IMR-90 (cell line): ENCODE measurements around the gene ZSCAN18. TPM values are rescaled to one million over a fixed set of nuclear protein-coding genes. Genes with fewer than 3 reads are reported as not detected.

Source experiments
- ATAC-seq: fragments of 200-7000 bp; cut with Tn5 transposase; 2 replicates; pipeline ENCODE4 v1.9.1; 2020; ENCODE audit warnings: low read depth, mild to moderate bottlenecking, moderate library complexity
- BruUV-seq: library from RNA; stranded (reverse); fragments of 400-500 nt; replicated peaks from 2 replicates; lab custom pipeline; 2021; lab: Mats Ljungman, UMichigan
- CTCF ChIA-PET: fragments of 300-600 bp; formaldehyde crosslinking; extraction: SDS; loops from one replicate; lab custom pipeline; 2021; ENCODE audit warnings: antibody characterized with exemption; lab: Yijun Ruan, JAX
- POLR2A ChIA-PET: fragments of 300-600 bp; sonication (Branson Sonifier 250); formaldehyde crosslinking; loops from one replicate; lab custom pipeline; 2022; ENCODE audit warnings: antibody characterized with exemption; ENCODE audit not compliant: unreplicated experiment; lab: Charles Lee
- DNase-seq: peaks from one replicate; pipeline ENCODE4 v3.0.0; 2013
- H2AFZ ChIP-seq: replicated peaks from 2 replicates; pipeline ENCODE3; 2013; ENCODE audit warnings: low read length, mild to moderate bottlenecking; ENCODE audit not compliant: poor library complexity
- H2AK5ac ChIP-seq: 2 replicates; pipeline ENCODE4 v1.6.1; 2013; ENCODE audit warnings: low read depth, low read length, inconsistent platforms
- H2AK9ac ChIP-seq: replicated peaks from 2 replicates; pipeline ENCODE3; 2013; ENCODE audit warnings: mild to moderate bottlenecking, low read depth, low read length, moderate library complexity; ENCODE audit not compliant: poor library complexity
- H2BK120ac ChIP-seq: 2 replicates; pipeline ENCODE4 v1.6.1; 2013; ENCODE audit warnings: low read depth, low read length, inconsistent platforms
- H2BK15ac ChIP-seq: 3 replicates; pipeline ENCODE4 v1.6.1; 2013; ENCODE audit warnings: low read depth, low read length, inconsistent platforms
- H2BK20ac ChIP-seq: 2 replicates; pipeline ENCODE4 v1.6.1; 2013; ENCODE audit warnings: low read depth, mild to moderate bottlenecking, inconsistent platforms, low read length, moderate library complexity
- H2BK5ac ChIP-seq: 2 replicates; pipeline ENCODE4 v1.6.1; 2013; ENCODE audit warnings: mild to moderate bottlenecking, low read depth, low read length, inconsistent platforms; ENCODE audit not compliant: poor library complexity, severe bottlenecking
- H3K14ac ChIP-seq: replicated peaks from 2 replicates; pipeline ENCODE4 v1.6.1; 2013; ENCODE audit warnings: low read depth, low read length, inconsistent platforms
- H3K18ac ChIP-seq: 2 replicates; pipeline ENCODE4 v1.6.1; 2013; ENCODE audit warnings: low read depth, low read length, control low read depth
- H3K23ac ChIP-seq: 2 replicates; pipeline ENCODE4 v1.6.1; 2013; ENCODE audit warnings: low read depth, low read length, inconsistent platforms
- H3K27ac ChIP-seq: 2 replicates; pipeline ENCODE4 v1.5.1; 2013; ENCODE audit warnings: mild to moderate bottlenecking, control low read depth, low read length; ENCODE audit not compliant: insufficient read depth
- H3K27me3 ChIP-seq: 2 replicates; pipeline ENCODE4 v1.6.1; 2013; ENCODE audit warnings: low read length; ENCODE audit not compliant: control insufficient read depth, insufficient read depth
- H3K36me3 ChIP-seq: 2 replicates; pipeline ENCODE4 v1.6.1; 2013; ENCODE audit warnings: low read length, mixed read lengths; ENCODE audit not compliant: control insufficient read depth, insufficient read depth
- H3K4ac ChIP-seq: 2 replicates; pipeline ENCODE4 v1.6.1; 2013; ENCODE audit warnings: low read depth, low read length, inconsistent platforms
- H3K4me1 ChIP-seq: 2 replicates; pipeline ENCODE4 v1.6.1; 2013; ENCODE audit warnings: low read length, mixed read lengths; ENCODE audit not compliant: control insufficient read depth, insufficient read depth
- H3K4me2 ChIP-seq: 2 replicates; pipeline ENCODE4 v1.6.1; 2013; ENCODE audit warnings: low read depth, mild to moderate bottlenecking, control low read depth, low read length, moderate library complexity
- H3K4me3 ChIP-seq: 2 replicates; pipeline ENCODE4 v1.5.1; 2013; ENCODE audit warnings: low read depth, mild to moderate bottlenecking, control low read depth, low read length, moderate library complexity; ENCODE audit not compliant: insufficient read depth
- H3K56ac ChIP-seq: 2 replicates; pipeline ENCODE4 v1.6.1; 2013; ENCODE audit warnings: low read length, inconsistent platforms; ENCODE audit not compliant: insufficient read depth; ENCODE audit errors: extremely low read depth
- H3K79me1 ChIP-seq, 2 experiments: 2 replicates each; pipeline ENCODE4 v1.6.1; 2013; ENCODE audit warnings: low read length in 2 of 2, inconsistent platforms in 1 of 2, low read depth in 1 of 2
- H3K9ac ChIP-seq: 2 replicates; pipeline ENCODE4 v1.6.1; 2013; ENCODE audit warnings: low read depth, low read length, control low read depth
- H3K9me1 ChIP-seq: 2 replicates; pipeline ENCODE4 v1.6.1; 2013; ENCODE audit warnings: low read length, inconsistent platforms; ENCODE audit not compliant: insufficient read depth
- H3K9me3 ChIP-seq: 2 replicates; pipeline ENCODE4 v1.6.1; 2013; ENCODE audit warnings: low read length; ENCODE audit not compliant: control insufficient read depth, insufficient read depth
- H4K20me1 ChIP-seq: 2 replicates; pipeline ENCODE4 v1.6.1; 2013; ENCODE audit warnings: low read length, inconsistent platforms; ENCODE audit not compliant: insufficient read depth
- H4K5ac ChIP-seq: 2 replicates; pipeline ENCODE4 v1.6.1; 2013; ENCODE audit warnings: mild to moderate bottlenecking, low read depth, low read length, control low read depth
- H4K8ac ChIP-seq, 2 experiments: 2 replicates each; pipeline ENCODE4 v1.6.1; 2013; ENCODE audit warnings: low read depth in 2 of 2, low read length in 2 of 2, control low read depth in 1 of 2, inconsistent platforms in 1 of 2
- H4K91ac ChIP-seq: 2 replicates; pipeline ENCODE4 v1.6.1; 2013; ENCODE audit warnings: low read depth, low read length, inconsistent platforms; ENCODE audit not compliant: insufficient read depth
- BHLHE40 ChIP-seq: fragments of 150-350 bp; IDR thresholded peaks from 2 replicates; pipeline ENCODE4 v1.6.1; 2016; ENCODE audit warnings: mild to moderate bottlenecking, low read depth, low read length
- CHD1 ChIP-seq: IDR thresholded peaks from 2 replicates; pipeline ENCODE4 v1.6.1; 2012; ENCODE audit warnings: low read depth, low read length, improper control_type of control experiment
- ELK1 ChIP-seq: fragments of 150-350 bp; IDR thresholded peaks from 2 replicates; pipeline ENCODE4 v1.6.1; 2016; ENCODE audit warnings: low read depth, mild to moderate bottlenecking, low read length, moderate library complexity, borderline replicate concordance
- FOS ChIP-seq: fragments of 150-350 bp; IDR thresholded peaks from 2 replicates; pipeline ENCODE4 v1.6.1; 2016; ENCODE audit warnings: low read depth, low read length
- MAFK ChIP-seq: IDR thresholded peaks from 2 replicates; pipeline ENCODE4 v1.6.1; 2012; ENCODE audit warnings: low read depth, low read length, improper control_type of control experiment
- MAZ ChIP-seq: IDR thresholded peaks from 2 replicates; pipeline ENCODE4 v1.6.1; 2012; ENCODE audit warnings: low read depth, mild to moderate bottlenecking, low read length, improper control_type of control experiment, moderate library complexity, borderline replicate concordance
- MXI1 ChIP-seq: IDR thresholded peaks from 2 replicates; pipeline ENCODE4 v1.6.1; 2012; ENCODE audit warnings: low read depth, mild to moderate bottlenecking, low read length, moderate library complexity, borderline replicate concordance
- NFE2L2 ChIP-seq: fragments of 150-350 bp; IDR thresholded peaks from 2 replicates; pipeline ENCODE4 v1.6.1; 2016; ENCODE audit warnings: low read depth, mild to moderate bottlenecking, low read length
- RAD21 ChIP-seq: IDR thresholded peaks from 2 replicates; pipeline ENCODE4 v1.6.1; 2012; ENCODE audit warnings: low read length, improper control_type of control experiment
- RCOR1 ChIP-seq: IDR thresholded peaks from 2 replicates; pipeline ENCODE4 v1.6.1; 2012; ENCODE audit warnings: mild to moderate bottlenecking, low read length, improper control_type of control experiment; ENCODE audit not compliant: insufficient replicate concordance
- RFX5 ChIP-seq: IDR thresholded peaks from 2 replicates; pipeline ENCODE4 v1.8.0; 2012; ENCODE audit warnings: low read depth, mild to moderate bottlenecking, low read length, moderate library complexity
- SMC3 ChIP-seq: fragments of 150-350 bp; IDR thresholded peaks from 2 replicates; pipeline ENCODE4 v1.6.1; 2016; ENCODE audit warnings: low read depth, mild to moderate bottlenecking, antibody characterized with exemption, low read length, moderate library complexity
- WGBS, 2 experiments: methylation state at CpG; one replicate each; pipeline versions ENCODE4 v1.1.5 to v1.1.7; 2013; ENCODE audit warnings: missing lambda C conversion rate in 2 of 2; ENCODE audit not compliant: insufficient read length in 1 of 2; ENCODE audit errors: extremely low coverage in 2 of 2; 5-methylcytosine and 5-hydroxymethylcytosine counted together
- dilution Hi-C: fragments of 300-500 bp; cut with HindIII; formaldehyde crosslinking; loops from one replicate; pipeline ENCODE4 v1.14.3; 2018; ENCODE audit warnings: low sequenced_read_pairs; ENCODE audit not compliant: unreplicated experiment
- in situ Hi-C: fragments of 300-500 bp; cut with MboI; formaldehyde crosslinking; loops from 3 replicates; pipeline ENCODE4 v1.14.3; 2019; ENCODE audit warnings: low sequenced_read_pairs, inconsistent platforms, mixed read lengths
- intact Hi-C: fragments of 100-400 bp; cut with micrococcal nuclease; formaldehyde crosslinking; loops from 2 replicates; pipeline ENCODE4 v1.10.0; 2022
- polyA plus RNA-seq, 3 experiments: library from polyadenylated mRNA; depleted of rRNA; stranded (reverse); fragments of >200 nt; gene quantifications; 2 replicates each; pipeline ENCODE4 v1.2.3, GENCODE V29; 2012; ENCODE audit warnings: low replicate concordance in 1 of 3
- total RNA-seq: library from RNA; depleted of rRNA; stranded (reverse); fragments of >200 nt; gene quantifications from 2 replicates; pipeline ENCODE4 v1.2.3, GENCODE V29; 2012
- TF ChIP-seq, protein P1 (sequence below): conservative IDR thresholded peaks from 2 replicates; pipeline ENCODE4 v1.5.1; 2012; ENCODE audit warnings: mild to moderate bottlenecking, low read depth, low read length, improper control_type of control experiment
- TF ChIP-seq, protein P2 (sequence below): fragments of 150-350 bp; IDR thresholded peaks from 2 replicates; pipeline ENCODE4 v1.6.1; 2017; ENCODE audit warnings: mild to moderate bottlenecking, antibody characterized with exemption, low read length, low read depth

ZSCAN18 gene
- total and polyA plus RNA-seq, 2 of the 4 experiments (the other 2 are of a cell fraction) = 3.0 to 8.2 TPM

- peaks cover 53% of the 10 kb centered on the region for H3K36me3 ChIP-seq
- H2AK5ac ChIP-seq = no peak overlapping the region
- no peak for ATAC-seq
- H3K79me1 ChIP-seq = peaks cover 0 to 7% of the 10 kb centered on the region in 2 experiments; a peak in 2 of 4 replicates
- no peak overlapping the region for H3K9ac ChIP-seq
- no peak overlapping the region for H2AFZ ChIP-seq
- no peak overlapping the region for H2BK15ac ChIP-seq
- no peak overlapping the region for H4K91ac ChIP-seq
- no peak for TF ChIP-seq MAZ
- no peak for TF ChIP-seq SMC3
- TF ChIP-seq RCOR1 = no peak
- TF ChIP-seq ELK1 = no peak
- no peak for TF ChIP-seq NFE2L2
- TF ChIP-seq, protein P1, sequence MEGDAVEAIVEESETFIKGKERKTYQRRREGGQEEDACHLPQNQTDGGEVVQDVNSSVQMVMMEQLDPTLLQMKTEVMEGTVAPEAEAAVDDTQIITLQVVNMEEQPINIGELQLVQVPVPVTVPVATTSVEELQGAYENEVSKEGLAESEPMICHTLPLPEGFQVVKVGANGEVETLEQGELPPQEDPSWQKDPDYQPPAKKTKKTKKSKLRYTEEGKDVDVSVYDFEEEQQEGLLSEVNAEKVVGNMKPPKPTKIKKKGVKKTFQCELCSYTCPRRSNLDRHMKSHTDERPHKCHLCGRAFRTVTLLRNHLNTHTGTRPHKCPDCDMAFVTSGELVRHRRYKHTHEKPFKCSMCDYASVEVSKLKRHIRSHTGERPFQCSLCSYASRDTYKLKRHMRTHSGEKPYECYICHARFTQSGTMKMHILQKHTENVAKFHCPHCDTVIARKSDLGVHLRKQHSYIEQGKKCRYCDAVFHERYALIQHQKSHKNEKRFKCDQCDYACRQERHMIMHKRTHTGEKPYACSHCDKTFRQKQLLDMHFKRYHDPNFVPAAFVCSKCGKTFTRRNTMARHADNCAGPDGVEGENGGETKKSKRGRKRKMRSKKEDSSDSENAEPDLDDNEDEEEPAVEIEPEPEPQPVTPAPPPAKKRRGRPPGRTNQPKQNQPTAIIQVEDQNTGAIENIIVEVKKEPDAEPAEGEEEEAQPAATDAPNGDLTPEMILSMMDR = no peak
- no peak for TF ChIP-seq BHLHE40
- TF ChIP-seq MAFK = no peak
- no peak for TF ChIP-seq RAD21
- TF ChIP-seq RFX5 = no peak
- TF ChIP-seq CHD1 = no peak
- TF ChIP-seq FOS = no peak
- TF ChIP-seq, protein P2, sequence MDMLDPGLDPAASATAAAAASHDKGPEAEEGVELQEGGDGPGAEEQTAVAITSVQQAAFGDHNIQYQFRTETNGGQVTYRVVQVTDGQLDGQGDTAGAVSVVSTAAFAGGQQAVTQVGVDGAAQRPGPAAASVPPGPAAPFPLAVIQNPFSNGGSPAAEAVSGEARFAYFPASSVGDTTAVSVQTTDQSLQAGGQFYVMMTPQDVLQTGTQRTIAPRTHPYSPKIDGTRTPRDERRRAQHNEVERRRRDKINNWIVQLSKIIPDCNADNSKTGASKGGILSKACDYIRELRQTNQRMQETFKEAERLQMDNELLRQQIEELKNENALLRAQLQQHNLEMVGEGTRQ = no peak
- TF ChIP-seq MXI1 = no peak
- H3K27me3 ChIP-seq = no peaks in the 10 kb centered on the region
- no peak overlapping the region for H3K23ac ChIP-seq
- H3K14ac ChIP-seq = no peak overlapping the region
- 80% methylated on average over 1 of the region's 12 CpGs; no CpG with 5 or more reads in 1 of the 2 experiments for WGBS, 2 experiments
- no peak overlapping the region for H4K5ac ChIP-seq
- no peak overlapping the region for H3K4me3 ChIP-seq
- intact Hi-C loops = no loop called here
- H3K27ac ChIP-seq = no peak overlapping the region
- no peaks in the 10 kb centered on the region for H3K9me1 ChIP-seq
- no peak overlapping the region for H3K18ac ChIP-seq
- POLR2A ChIA-PET = no interaction called here
- no peak overlapping the region for H3K4ac ChIP-seq
- H4K20me1 ChIP-seq = no peaks in the 10 kb centered on the region
- TSS peak; percentile 58 for BruUV-seq
- no peak overlapping the region for H2BK120ac ChIP-seq
- no peak overlapping the region for H3K56ac ChIP-seq
- DNase-seq = no peak
- no peak overlapping the region for H2BK5ac ChIP-seq
- H3K4me1 ChIP-seq = no peaks in the 10 kb centered on the region
- H4K8ac ChIP-seq = no peak overlapping the region
- dilution Hi-C loops = no loop called here
- no peak overlapping the region for H3K4me2 ChIP-seq
- in situ Hi-C loops = no loop called here
- no peak overlapping the region for H2BK20ac ChIP-seq
- CTCF ChIA-PET = no interaction called here
- H3K9me3 ChIP-seq = peaks cover 92% of the 10 kb centered on the region
- H2AK9ac ChIP-seq = no peak overlapping the region
Measured at GRCh38 chr19:58128041-58128685, 30.1 kb upstream of the ZSCAN18 start.
